Psoas muscle (tissue), 8 donors: ENCODE measurements around the gene ZBTB17. TPM values are rescaled to one million over a fixed set of nuclear protein-coding genes. Genes with fewer than 3 reads are reported as not detected.
"Not testable (repeated sequence)": the region's sequence is repeated elsewhere in the genome, so short reads cannot be mapped to it uniquely, and the experiment has no call there.

ENCODE experiments used
- ATAC-seq, 4 donors: fragments of 200-7000 bp; cut with Tn5 transposase; one replicate each; pipeline ENCODE4 v1.9.1; 2020; ENCODE audit warnings: moderate library complexity in 3 of 4, mild to moderate bottlenecking in 2 of 4
- DNase-seq, 2 donors: peaks; one replicate each; pipeline ENCODE4 v3.0.0-alpha.2; 2020
- H3K27ac ChIP-seq: fragments of 200-600 bp; one replicate; pipeline ENCODE4 v1.8.0; 2022
- H3K27me3 ChIP-seq, 3 donors: fragments of 200-600 bp in 1 of 3; one replicate each; pipeline versions ENCODE4 v1.6.1 to v1.8.0; 2013 to 2022; ENCODE audit warnings: low read length in 2 of 3, mild to moderate bottlenecking in 2 of 3, moderate library complexity in 1 of 3; ENCODE audit not compliant: insufficient read depth in 3 of 3
- H3K36me3 ChIP-seq, 2 donors: fragments of 200-600 bp in 1 of 2; one replicate each; pipeline versions ENCODE4 v1.6.1 to v1.8.0; 2013 to 2022; ENCODE audit warnings: low read depth in 1 of 2, mild to moderate bottlenecking in 1 of 2, moderate library complexity in 1 of 2; ENCODE audit not compliant: insufficient read depth in 1 of 2
- H3K4me1 ChIP-seq: fragments of 200-600 bp; one replicate; pipeline ENCODE4 v1.8.0; 2022
- H3K4me3 ChIP-seq: fragments of 200-600 bp; one replicate; pipeline ENCODE4 v1.8.0; 2022; ENCODE audit warnings: mild to moderate bottlenecking
- H3K9me3 ChIP-seq: fragments of 200-600 bp; one replicate; pipeline ENCODE4 v1.8.0; 2022
- CTCF ChIP-seq: fragments of 200-600 bp; IDR thresholded peaks from one replicate; pipeline ENCODE4 v1.8.0; 2022; ENCODE audit warnings: antibody characterized with exemption
- WGBS, 3 donors: extraction: QIAGEN DNeasy Blood & Tissue Kit; methylation state at CpG; one replicate each; pipeline versions ENCODE4 v1.1.6 to v1.1.7; 2013; 5-methylcytosine and 5-hydroxymethylcytosine counted together
- intact Hi-C, 2 donors: fragments of 100-400 bp; cut with DNase I; formaldehyde crosslinking; loops; one replicate each; pipeline versions ENCODE4 v1.11.0 to v1.14.2; 2022
- long read RNA-seq, 2 donors: library from polyadenylated mRNA; unstranded; transcript quantifications; one replicate each; pipeline ENCODE4 v2.0.0, GENCODE V29; 2021
- polyA plus RNA-seq, 3 donors: library from polyadenylated mRNA; stranded (reverse); fragments of 200-250 nt; gene quantifications; one replicate each; pipeline ENCODE4 v1.2.3, GENCODE V29; 2013
- total RNA-seq, 4 donors: library from RNA; stranded (reverse); fragmentation: NEBNext Ultra II Directional in 2 of 4; extraction: Animal tissue kit (Norgen Biotek cat#: 25700) in 2 of 4; gene quantifications; one replicate each; pipeline versions ENCODE4 v1.2.1 to v1.2.4, GENCODE V29; 2021 to 2023
- donor health status: healthy with polysubstance abuse.
- donor health status: DM: no; HTN: no; CAD: no; lungs with moderate emphysema.
- donor health status: Bipolar disorder and iron deficiency.
- donor health status: healthy.
- donor health status: DM: yes; HTN: yes; CAD: no.
- donor health status: DM: no; HTN: no; CAD: no.
- donor health status: DM: no; HTN: no; CAD: no.
- donor health status: DM: yes; HTN: yes; CAD: no.

The ZBTB17 gene
- total RNA-seq: 10 to 100 TPM; 23.5 to 29.5 (median 26.2) TPM
- polyA plus RNA-seq: 10 to 100 TPM; 32.1 to 44.3 (median 34.2) TPM
- long read RNA-seq, donor 1, transcript ZBTB17-202 (16 exons, 2,745 nt): major isoform, 26 of 42 reads
- long read RNA-seq, donor 1, partial matches to known transcripts: 9 of 42 reads
- long read RNA-seq, donor 1, other reads (novel, unspliced or antisense): 6 of 42 reads
- long read RNA-seq, donor 2, transcript ZBTB17-202 (16 exons, 2,745 nt): major isoform, 60 of 95 reads
- long read RNA-seq, donor 2, partial matches to known transcripts: 17 of 95 reads
- long read RNA-seq, donor 2, other reads (novel, unspliced or antisense): 15 of 95 reads

DNA sequence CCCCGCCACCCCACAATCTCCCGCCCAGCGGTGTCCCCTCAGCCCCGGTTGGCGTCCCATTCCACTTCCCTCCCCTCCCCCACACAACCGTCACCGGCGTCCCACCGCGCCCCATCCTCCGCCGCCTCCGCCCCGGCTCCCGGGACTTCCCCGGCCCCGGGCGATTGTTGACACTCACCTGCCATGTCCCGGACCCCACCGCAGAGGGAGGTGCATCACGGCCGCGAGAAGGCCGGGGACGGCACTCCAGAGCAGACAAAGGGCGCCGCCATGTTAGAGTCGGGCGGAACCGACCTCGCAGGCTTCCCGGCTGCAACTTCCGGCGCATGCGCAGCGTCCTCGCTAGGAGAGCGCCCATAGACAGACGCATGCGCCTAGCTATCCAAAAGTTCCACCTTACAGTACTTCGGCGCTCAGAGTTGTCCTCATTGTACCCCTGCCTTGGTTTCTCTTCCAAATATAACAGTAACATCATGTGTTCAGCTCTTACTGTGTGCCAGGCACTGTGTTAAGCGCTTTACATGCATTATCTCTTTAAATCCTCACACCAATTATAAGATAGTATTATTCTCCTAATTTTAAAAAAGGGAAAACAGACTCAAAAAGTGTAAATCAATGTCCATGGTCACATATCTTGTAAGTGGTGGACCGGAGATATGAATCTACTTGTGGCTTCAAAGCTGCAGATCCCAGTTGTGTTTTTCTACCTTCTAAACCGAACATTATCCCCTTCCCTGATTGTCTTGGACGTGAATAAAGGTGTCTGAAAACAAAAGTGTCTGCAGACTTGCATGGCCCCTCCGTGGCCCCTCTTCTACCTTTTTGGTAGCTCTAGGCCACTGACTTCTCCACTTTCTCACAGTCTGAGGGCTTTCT is at the start of gene ZBTB17:
Gene ZBTB17 (minus strand): TSS at position 297 of the 876 bp plus-strand sequence. CDS start 27,606 bp downstream, outside the sequence.
- TF ChIP-seq CTCF: no peak
- intact Hi-C loops: loop anchor here in 1 of 2 donors (2.0 kb wide), 1 partner anchor 25 kb away; no protein-coding TSS in a partner anchor

GRCh38 chr1:16023050-16023653 is 47.3 kb upstream of the ZBTB17 start:
- intact Hi-C loops: no loop called here
- H3K27me3 ChIP-seq: no peaks in the 10 kb centered on the region
- H3K4me1 ChIP-seq: peaks cover 21% of the 10 kb centered on the region
- no peak for TF ChIP-seq CTCF
- H3K9me3 ChIP-seq: no peaks in the 10 kb centered on the region
- ATAC-seq (no peak), DNase-seq (no peak)
- H3K4me3 ChIP-seq: no peak overlapping the region
- H3K27ac ChIP-seq: no peak overlapping the region
- WGBS, 3 donors: 63 to 69% (median 64%) methylated on average over 7 of the region's 7 CpGs
- H3K36me3 ChIP-seq: no peaks in the 10 kb centered on the region

More for the DNA sequence above, at the start of gene ZBTB17:
- WGBS, 3 donors: 9 to 13% (median 10%) methylated on average over 30 to 47 of the region's 47 CpGs
- Histone ChIP-seq H3K4me3 (peak within 1 kb of the TSS; percentile 97), H3K27ac (peak within 1 kb of the TSS; percentile 83), H3K36me3 (peaks cover 5 to 20% of the 10 kb centered on the region in 2 donors), H3K9me3 (no peaks in the 10 kb centered on the region), H3K27me3 (no peaks in the 10 kb centered on the region), H3K4me1 (peaks cover 11% of the 10 kb centered on the region)
- peak; percentile 98 to 99 (median 98) for ATAC-seq
- DNase-seq: peak; percentile 95 to 98

GRCh38 chr1:16022393-16022792 is 46.5 kb upstream of the ZBTB17 start:
- Histone ChIP-seq H3K9me3 (no peaks in the 10 kb centered on the region), H3K27ac (no peak overlapping the region), H3K36me3 (no peaks in the 10 kb centered on the region), H3K4me3 (no peak overlapping the region), H3K4me1 (peaks cover 25% of the 10 kb centered on the region), H3K27me3 (no peaks in the 10 kb centered on the region)
- no peak for DNase-seq
- WGBS, 3 donors: 84 to 89% (median 89%) methylated on average over 11 of the region's 11 CpGs
- no peak for ATAC-seq
- no peak for TF ChIP-seq CTCF
- intact Hi-C loops: no loop called here

- Histone ChIP-seq H3K4me1 (peaks cover 25% of the 10 kb centered on the region), H3K36me3 (no peaks in the 10 kb centered on the region), H3K9me3 (no peaks in the 10 kb centered on the region), H3K27me3 (no peaks in the 10 kb centered on the region), H3K27ac (peak within 1 kb of the TSS; percentile 100), H3K4me3 (no peak within 1 kb of the TSS)
- DNase-seq (no peak), ATAC-seq (no peak)
- no peak for TF ChIP-seq CTCF
- intact Hi-C loops: loop anchor here in 1 of 2 donors (1.0 kb wide), 1 partner anchor 23 kb away; no protein-coding TSS in a partner anchor
- WGBS, 3 donors: 45 to 60% (median 48%) methylated on average over 6 of the region's 6 CpGs
These were observed 45.8 kb upstream of the ZBTB17 start, which contains the start of gene CLCNKA for GRCh38 chr1:16021681-16022080. Gene CLCNKA, plus strand, starts transcription at chr1:16022036. Its CDS starts 584 bp downstream, at chr1:16022620.

DNA sequence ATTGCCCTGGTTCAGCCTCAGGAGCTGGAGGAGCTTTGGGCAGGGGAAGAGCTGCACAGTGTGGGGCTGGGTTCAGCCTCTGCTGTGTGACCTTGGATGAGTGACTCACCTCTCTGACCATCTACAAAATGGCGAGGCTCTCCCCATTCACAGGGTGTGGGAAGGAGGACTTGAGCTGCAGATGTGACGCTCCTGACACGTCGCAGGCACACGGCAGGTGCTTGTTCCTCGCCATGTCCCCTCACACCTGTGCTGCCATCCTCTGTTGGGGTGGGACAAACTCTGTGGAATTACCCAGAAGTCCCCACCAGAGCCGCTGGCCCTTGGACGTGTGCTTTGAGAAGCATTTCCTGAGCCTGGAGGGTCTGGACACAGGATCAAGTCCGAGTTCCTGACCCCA is 45.0 kb upstream of the ZBTB17 start:
- intact Hi-C loops: loop anchor here in 1 of 2 donors (1.0 kb wide), 1 partner anchor 23 kb away; no protein-coding TSS in a partner anchor
- H3K9me3 ChIP-seq, ATAC-seq, DNase-seq, H3K27me3 ChIP-seq, H3K36me3 ChIP-seq, H3K4me3 ChIP-seq: not testable (repeated sequence)
- Histone ChIP-seq H3K4me1 (peaks cover 28% of the 10 kb centered on the region), H3K27ac (peak overlapping the region; percentile 100)
- 80 to 86% (median 83%) methylated on average over 8 to 9 of the region's 9 CpGs for WGBS, 3 donors
